SK-N-SH treated with all-trans-retinoic acid at 6 μM for 48 hours (cell line): ENCODE results near the gene NLRP9.
"Not testable (repeated sequence)": the region's sequence is repeated elsewhere in the genome, so short reads cannot be mapped to it uniquely, and the experiment has no call there.

ENCODE experiments used
- ATAC-seq: fragments of 200-7000 bp; cut with Tn5 transposase; 3 replicates; pipeline ENCODE4 v1.9.1; 2020; ENCODE audit warnings: mild to moderate bottlenecking, moderate library complexity
- BACH2 ChIP-seq: fragments of 250-450 bp; sonication (Bioruptor Pico); IDR thresholded peaks from 2 replicates; pipeline ENCODE4 v1.9.0; 2021; ENCODE audit warnings: mild to moderate bottlenecking, borderline replicate concordance
- ESRRG ChIP-seq: fragments of 250-450 bp; sonication (Bioruptor Pico); IDR thresholded peaks from 2 replicates; pipeline ENCODE4 v1.6.1; 2021; ENCODE audit warnings: mild to moderate bottlenecking
- OSR1 ChIP-seq: fragments of 250-450 bp; sonication (Bioruptor Pico); IDR thresholded peaks from 2 replicates; pipeline ENCODE4 v1.8.0; 2022; ENCODE audit warnings: moderate library complexity, mild to moderate bottlenecking, inconsistent platforms
- RARB ChIP-seq: fragments of 250-450 bp; sonication (Bioruptor Pico); IDR thresholded peaks from 2 replicates; pipeline ENCODE4 v1.8.0; 2021; ENCODE audit warnings: mild to moderate bottlenecking, moderate library complexity
- TCF4 ChIP-seq: fragments of 250-450 bp; sonication (Bioruptor Pico); IDR thresholded peaks from 2 replicates; pipeline ENCODE4 v1.8.0; 2021; ENCODE audit warnings: mild to moderate bottlenecking, moderate library complexity, borderline replicate concordance
- ZC3H10 ChIP-seq: fragments of 250-450 bp; sonication (Bioruptor Pico); IDR thresholded peaks from 2 replicates; pipeline ENCODE4 v1.5.1; 2021; ENCODE audit warnings: mild to moderate bottlenecking, moderate library complexity
- ZFP3 ChIP-seq: fragments of 250-450 bp; sonication (Bioruptor Pico); IDR thresholded peaks from 2 replicates; pipeline ENCODE4 v1.5.0; 2020; ENCODE audit warnings: mild to moderate bottlenecking, moderate library complexity
- ZNF565 ChIP-seq: fragments of 450-650 bp; formaldehyde crosslinking; conservative IDR thresholded peaks from 2 replicates; pipeline ENCODE4 v1.5.0; 2020; ENCODE audit warnings: low read depth, mild to moderate bottlenecking, moderate library complexity
- ZNF70 ChIP-seq: fragments of 450-650 bp; formaldehyde crosslinking; IDR thresholded peaks from 2 replicates; pipeline ENCODE4 v1.5.0; 2020; ENCODE audit warnings: mild to moderate bottlenecking, moderate library complexity
- ZNF8 ChIP-seq: fragments of 450-650 bp; formaldehyde crosslinking; IDR thresholded peaks from 2 replicates; pipeline ENCODE4 v1.5.0; 2020; ENCODE audit warnings: mild to moderate bottlenecking, moderate library complexity
- TF ChIP-seq, protein P1 (sequence below): fragments of 250-450 bp; sonication (Bioruptor Pico); IDR thresholded peaks from 2 replicates; pipeline ENCODE4 v1.8.0; 2020; ENCODE audit warnings: mild to moderate bottlenecking, moderate library complexity, borderline replicate concordance
- TF ChIP-seq, protein P2 (sequence below): fragments of 250-450 bp; sonication (Bioruptor Pico); IDR thresholded peaks from 2 replicates; pipeline ENCODE4 v1.5.1; 2020; ENCODE audit warnings: low read depth, mild to moderate bottlenecking, moderate library complexity
- TF ChIP-seq, protein P3 (sequence below): fragments of 250-450 bp; sonication (Bioruptor Pico); IDR thresholded peaks from 2 replicates; pipeline ENCODE4 v1.5.0; 2020; ENCODE audit warnings: mild to moderate bottlenecking, moderate library complexity
- TF ChIP-seq, protein P4 (sequence below): fragments of 250-450 bp; sonication (Bioruptor Pico); IDR thresholded peaks from 2 replicates; pipeline ENCODE4 v1.8.0; 2021; ENCODE audit warnings: low read depth, mild to moderate bottlenecking, moderate library complexity, borderline replicate concordance

The NLRP9 gene

DNA sequence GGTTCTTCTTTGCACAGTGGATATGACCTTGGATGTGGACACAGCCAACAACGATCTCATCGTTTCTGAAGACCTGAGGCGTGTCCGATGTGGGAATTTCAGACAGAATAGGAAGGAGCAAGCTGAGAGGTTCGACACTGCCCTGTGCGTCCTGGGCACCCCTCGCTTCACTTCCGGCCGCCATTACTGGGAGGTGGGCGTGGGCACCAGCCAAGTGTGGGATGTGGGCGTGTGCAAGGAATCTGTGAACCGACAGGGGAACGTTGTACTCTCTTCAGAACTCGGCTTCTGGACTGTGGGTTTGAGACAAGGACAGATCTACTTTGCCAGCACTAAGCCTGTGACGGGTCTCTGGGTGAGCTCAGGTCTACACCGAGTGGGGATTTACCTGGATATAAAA, 40.1 kb upstream of the NLRP9 start (continued):
- TF ChIP-seq OSR1 (no peak), RARB (CRISPR knock-in tag) (no peak), TCF4 (CRISPR knock-in tag) (no peak)
- TF ChIP-seq, all 23 proteins: peak for 0

DNA sequence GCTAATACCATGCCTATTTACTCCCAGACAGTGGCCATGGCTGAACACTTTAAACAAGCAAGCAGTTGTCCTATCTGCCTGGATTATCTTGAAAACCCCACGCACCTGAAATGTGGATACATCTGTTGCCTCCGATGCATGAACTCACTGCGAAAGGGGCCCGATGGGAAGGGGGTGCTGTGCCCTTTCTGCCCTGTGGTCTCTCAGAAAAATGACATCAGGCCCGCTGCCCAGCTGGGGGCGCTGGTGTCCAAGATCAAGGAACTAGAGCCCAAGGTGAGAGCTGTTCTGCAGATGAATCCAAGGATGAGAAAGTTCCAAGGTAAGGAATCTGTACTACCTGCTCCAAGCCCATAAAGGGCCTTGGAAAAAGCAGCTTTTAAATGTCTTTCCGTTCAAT, 39.3 kb upstream of the NLRP9 start:
- no peak for ATAC-seq
- TF ChIP-seq, protein P1, sequence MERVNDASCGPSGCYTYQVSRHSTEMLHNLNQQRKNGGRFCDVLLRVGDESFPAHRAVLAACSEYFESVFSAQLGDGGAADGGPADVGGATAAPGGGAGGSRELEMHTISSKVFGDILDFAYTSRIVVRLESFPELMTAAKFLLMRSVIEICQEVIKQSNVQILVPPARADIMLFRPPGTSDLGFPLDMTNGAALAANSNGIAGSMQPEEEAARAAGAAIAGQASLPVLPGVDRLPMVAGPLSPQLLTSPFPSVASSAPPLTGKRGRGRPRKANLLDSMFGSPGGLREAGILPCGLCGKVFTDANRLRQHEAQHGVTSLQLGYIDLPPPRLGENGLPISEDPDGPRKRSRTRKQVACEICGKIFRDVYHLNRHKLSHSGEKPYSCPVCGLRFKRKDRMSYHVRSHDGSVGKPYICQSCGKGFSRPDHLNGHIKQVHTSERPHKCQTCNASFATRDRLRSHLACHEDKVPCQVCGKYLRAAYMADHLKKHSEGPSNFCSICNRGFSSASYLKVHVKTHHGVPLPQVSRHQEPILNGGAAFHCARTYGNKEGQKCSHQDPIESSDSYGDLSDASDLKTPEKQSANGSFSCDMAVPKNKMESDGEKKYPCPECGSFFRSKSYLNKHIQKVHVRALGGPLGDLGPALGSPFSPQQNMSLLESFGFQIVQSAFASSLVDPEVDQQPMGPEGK, result no peak
- TF ChIP-seq BACH2 (CRISPR knock-in tag) (no peak), ZNF565 (CRISPR knock-in tag) (no peak), ZC3H10 (CRISPR knock-in tag) (no peak), ZNF70 (no peak), ESRRG (CRISPR knock-in tag) (no peak)
- TF ChIP-seq, protein P2, sequence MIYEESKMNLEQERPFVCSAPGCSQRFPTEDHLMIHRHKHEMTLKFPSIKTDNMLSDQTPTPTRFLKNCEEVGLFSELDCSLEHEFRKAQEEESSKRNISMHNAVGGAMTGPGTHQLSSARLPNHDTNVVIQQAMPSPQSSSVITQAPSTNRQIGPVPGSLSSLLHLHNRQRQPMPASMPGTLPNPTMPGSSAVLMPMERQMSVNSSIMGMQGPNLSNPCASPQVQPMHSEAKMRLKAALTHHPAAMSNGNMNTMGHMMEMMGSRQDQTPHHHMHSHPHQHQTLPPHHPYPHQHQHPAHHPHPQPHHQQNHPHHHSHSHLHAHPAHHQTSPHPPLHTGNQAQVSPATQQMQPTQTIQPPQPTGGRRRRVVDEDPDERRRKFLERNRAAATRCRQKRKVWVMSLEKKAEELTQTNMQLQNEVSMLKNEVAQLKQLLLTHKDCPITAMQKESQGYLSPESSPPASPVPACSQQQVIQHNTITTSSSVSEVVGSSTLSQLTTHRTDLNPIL (CRISPR knock-in tag), result no peak

DNA sequence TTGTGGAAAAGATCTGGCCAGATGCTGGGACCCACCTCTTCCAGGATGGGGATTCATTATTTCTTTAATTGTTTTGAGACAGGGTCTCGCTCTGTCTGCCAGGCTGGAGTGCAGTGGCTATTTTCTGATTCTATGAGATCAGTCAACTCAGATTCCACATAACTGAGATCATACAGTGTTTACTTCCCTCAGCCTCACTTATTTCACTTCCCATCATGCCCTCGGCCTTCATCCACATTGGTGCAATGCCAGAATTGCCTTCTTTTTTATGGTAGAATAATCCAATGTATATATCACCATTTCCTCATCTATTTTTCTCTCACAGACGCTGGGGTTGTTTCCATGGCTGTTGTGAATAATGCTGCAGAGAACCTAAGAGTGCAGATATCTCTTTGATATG, 31.4 kb upstream of the NLRP9 start:
- ATAC-seq, result not testable (repeated sequence)

DNA sequence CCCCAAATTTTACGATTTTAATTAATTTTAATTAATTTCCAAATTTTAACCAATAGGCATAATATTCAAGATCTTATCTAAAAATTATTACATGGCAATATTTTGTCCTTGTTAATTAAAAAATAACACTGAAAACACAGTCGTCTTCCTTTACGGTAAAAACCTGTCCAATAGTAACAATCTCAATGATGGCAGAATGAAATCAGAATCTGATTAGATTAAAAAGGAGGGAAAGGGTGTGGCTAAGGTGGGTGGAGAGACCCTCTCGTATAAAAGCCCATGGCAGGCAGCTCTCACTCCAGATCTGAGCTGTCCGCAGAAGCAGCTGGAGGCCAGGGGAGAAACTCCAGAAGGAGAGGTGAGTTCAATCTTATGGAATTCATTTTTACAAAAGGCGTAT, 30.6 kb upstream of the NLRP9 start, which contains the start of gene RFPL4AL1:
RFPL4AL1 (plus strand) TSS at position 301 of the 400 bp plus-strand sequence. CDS start 2,687 bp downstream, outside the sequence.
- not testable (repeated sequence) for ATAC-seq

DNA sequence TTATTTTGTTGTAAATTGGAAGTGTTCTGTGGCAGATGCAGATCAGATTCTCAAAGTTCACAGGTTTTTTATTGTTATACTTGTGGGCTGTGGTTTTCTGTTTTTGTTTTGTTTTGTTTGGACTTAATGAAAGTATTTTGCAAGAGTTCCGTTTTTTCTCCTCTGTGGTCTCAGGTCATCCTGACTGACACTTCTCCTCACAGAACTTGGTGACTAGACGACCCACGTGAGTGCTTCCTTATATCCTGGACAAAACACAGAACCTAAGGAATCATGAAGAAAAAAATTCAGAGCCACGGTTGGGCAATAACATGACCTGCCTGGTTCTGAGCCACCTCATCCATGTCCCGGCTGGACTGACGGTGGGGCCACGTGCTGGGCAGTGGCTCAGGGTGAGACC, 28.3 kb upstream of the NLRP9 start:
- TF ChIP-seq RARB (CRISPR knock-in tag) (no peak), ZNF565 (CRISPR knock-in tag) (no peak), ZFP3 (CRISPR knock-in tag) (no peak), ZNF8 (no peak)
- TF ChIP-seq, protein P3, sequence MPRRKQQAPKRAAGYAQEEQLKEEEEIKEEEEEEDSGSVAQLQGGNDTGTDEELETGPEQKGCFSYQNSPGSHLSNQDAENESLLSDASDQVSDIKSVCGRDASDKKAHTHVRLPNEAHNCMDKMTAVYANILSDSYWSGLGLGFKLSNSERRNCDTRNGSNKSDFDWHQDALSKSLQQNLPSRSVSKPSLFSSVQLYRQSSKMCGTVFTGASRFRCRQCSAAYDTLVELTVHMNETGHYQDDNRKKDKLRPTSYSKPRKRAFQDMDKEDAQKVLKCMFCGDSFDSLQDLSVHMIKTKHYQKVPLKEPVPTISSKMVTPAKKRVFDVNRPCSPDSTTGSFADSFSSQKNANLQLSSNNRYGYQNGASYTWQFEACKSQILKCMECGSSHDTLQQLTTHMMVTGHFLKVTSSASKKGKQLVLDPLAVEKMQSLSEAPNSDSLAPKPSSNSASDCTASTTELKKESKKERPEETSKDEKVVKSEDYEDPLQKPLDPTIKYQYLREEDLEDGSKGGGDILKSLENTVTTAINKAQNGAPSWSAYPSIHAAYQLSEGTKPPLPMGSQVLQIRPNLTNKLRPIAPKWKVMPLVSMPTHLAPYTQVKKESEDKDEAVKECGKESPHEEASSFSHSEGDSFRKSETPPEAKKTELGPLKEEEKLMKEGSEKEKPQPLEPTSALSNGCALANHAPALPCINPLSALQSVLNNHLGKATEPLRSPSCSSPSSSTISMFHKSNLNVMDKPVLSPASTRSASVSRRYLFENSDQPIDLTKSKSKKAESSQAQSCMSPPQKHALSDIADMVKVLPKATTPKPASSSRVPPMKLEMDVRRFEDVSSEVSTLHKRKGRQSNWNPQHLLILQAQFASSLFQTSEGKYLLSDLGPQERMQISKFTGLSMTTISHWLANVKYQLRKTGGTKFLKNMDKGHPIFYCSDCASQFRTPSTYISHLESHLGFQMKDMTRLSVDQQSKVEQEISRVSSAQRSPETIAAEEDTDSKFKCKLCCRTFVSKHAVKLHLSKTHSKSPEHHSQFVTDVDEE, result no peak
- TF ChIP-seq, protein P2 (CRISPR knock-in tag), result no peak
- TF ChIP-seq, protein P4, sequence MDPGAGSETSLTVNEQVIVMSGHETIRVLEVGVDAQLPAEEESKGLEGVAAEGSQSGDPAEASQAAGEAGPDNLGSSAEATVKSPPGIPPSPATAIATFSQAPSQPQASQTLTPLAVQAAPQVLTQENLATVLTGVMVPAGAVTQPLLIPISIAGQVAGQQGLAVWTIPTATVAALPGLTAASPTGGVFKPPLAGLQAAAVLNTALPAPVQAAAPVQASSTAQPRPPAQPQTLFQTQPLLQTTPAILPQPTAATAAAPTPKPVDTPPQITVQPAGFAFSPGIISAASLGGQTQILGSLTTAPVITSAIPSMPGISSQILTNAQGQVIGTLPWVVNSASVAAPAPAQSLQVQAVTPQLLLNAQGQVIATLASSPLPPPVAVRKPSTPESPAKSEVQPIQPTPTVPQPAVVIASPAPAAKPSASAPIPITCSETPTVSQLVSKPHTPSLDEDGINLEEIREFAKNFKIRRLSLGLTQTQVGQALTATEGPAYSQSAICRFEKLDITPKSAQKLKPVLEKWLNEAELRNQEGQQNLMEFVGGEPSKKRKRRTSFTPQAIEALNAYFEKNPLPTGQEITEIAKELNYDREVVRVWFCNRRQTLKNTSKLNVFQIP (CRISPR knock-in tag), result no peak
- no peak for ATAC-seq

DNA sequence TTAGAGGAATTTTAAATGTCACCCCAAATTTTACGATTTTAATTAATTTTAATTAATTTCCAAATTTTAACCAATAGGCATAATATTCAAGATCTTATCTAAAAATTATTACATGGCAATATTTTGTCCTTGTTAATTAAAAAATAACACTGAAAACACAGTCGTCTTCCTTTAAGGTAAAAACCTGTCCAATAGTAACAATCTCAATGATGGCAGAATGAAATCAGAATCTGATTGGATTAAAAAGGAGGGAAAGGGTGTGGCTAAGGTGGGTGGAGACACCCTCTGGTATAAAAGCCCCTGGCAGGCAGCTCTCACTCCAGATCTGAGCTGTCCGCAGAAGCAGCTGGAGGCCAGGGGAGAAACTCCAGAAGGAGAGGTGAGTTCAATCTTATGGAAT, 20.6 kb upstream of the NLRP9 start, which contains the start of gene RFPL4A:
RFPL4A (plus strand) TSS at position 301 of the 400 bp plus-strand sequence. CDS start 2,704 bp downstream, outside the sequence.
- ATAC-seq, result not testable (repeated sequence)

DNA sequence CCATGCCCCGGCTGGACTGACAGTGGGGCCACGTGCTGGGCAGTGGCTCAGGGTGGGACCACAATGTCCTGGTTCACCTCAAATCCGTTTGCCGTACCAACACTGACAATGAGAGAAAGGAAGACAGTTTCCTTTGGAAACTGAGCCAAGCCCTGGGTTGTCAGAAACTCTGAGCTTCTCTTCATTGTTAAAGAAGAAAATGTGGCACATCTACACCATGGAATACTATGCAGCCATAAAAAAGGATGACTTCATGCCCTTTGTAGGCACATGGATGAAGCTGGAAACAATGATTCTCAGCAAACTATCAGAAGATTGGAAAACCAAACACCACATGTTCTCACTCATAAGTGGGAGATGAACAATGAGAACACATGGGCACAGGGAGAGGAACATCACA, 18.6 kb upstream of the NLRP9 start:
- ATAC-seq, result not testable (repeated sequence)
